BLaER1 treated with 17β-estradiol and CSF1 and Interleukin-3, amounts not matched to agents 10 nM and 100 nM (cell line): Measurements from ENCODE around the gene MAGIX.
A peak's percentile ranks its signal among the peaks of the same experiment; 100 is the strongest.

Experiments used
- H3K27ac ChIP-seq, 11 experiments: shearing (Covaris generic); formaldehyde crosslinking; 2 replicates each; pipeline ENCODE4 v1.8.1; 2022
- H3K27me3 ChIP-seq, 11 experiments: shearing (Covaris generic); formaldehyde crosslinking; 2 replicates each; pipeline ENCODE4 v1.8.1; 2022
- H3K36me3 ChIP-seq, 11 experiments: shearing (Covaris generic); formaldehyde crosslinking; 2 replicates each; pipeline ENCODE4 v1.8.1; 2022
- H3K4me1 ChIP-seq, 10 experiments: shearing (Covaris generic); formaldehyde crosslinking; 2 replicates each; pipeline ENCODE4 v1.8.1; 2022
- H3K4me2 ChIP-seq, 11 experiments: shearing (Covaris generic); formaldehyde crosslinking; 2 replicates each; pipeline ENCODE4 v1.8.1; 2022
- H3K4me3 ChIP-seq, 10 experiments: shearing (Covaris generic); formaldehyde crosslinking; 2 replicates each; pipeline ENCODE4 v1.8.1; 2022
- H3K9ac ChIP-seq, 11 experiments: shearing (Covaris generic); formaldehyde crosslinking; 2 replicates each; pipeline ENCODE4 v1.8.1; 2022
- H3K9me3 ChIP-seq, 11 experiments: shearing (Covaris generic); formaldehyde crosslinking; replicated peaks in 1 of 11; 2 replicates each; pipeline ENCODE4 v1.8.1; 2022
- H4K20me1 ChIP-seq, 11 experiments: shearing (Covaris generic); formaldehyde crosslinking; 2 replicates each; pipeline ENCODE4 v1.8.1; 2022
- Cebpa-rat ChIP-seq, 11 experiments: shearing (Covaris generic); IDR thresholded peaks; 2 replicates each; pipeline ENCODE4 v1.8.1; 2022

MAGIX gene

DNA sequence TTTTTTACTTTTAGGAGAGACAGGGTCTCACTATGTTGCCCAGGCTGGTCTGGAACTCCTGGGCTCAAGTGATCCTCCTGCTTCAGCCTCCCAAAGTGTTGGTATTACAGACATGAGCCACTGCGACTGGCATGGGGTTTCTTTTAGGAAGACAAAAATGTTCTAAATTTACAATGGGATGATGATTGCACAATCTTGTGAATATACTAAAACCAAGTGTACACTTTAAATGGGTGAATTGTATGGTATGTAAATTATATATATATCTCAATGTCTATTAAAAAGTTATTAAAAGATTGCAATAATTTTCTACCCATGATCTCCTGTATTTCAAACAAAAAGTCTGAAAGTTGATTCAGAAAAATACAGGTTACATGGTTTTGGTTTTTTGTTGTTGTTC lies 9.1 kb upstream of the MAGIX start:
- H3K27ac ChIP-seq, result no peak overlapping the region
- 0 out of 22 replicates have a peak, but pooled peaks of 1 of the 11 experiments have one; percentile 16 for TF ChIP-seq Cebpa-rat (IDR thresholded peaks at IDR 0.05)
- no peaks in the 10 kb centered on the region; a peak in 1 of 22 replicates for H4K20me1 ChIP-seq

GRCh38 chrX:49155243-49155899 lies 7.2 kb upstream of the MAGIX start:
- Histone ChIP-seq H3K9ac (peak overlapping the region; percentile 71 to 82 (median 76); a peak in 21 of 22 replicates), H3K27me3 (peaks cover 25 to 49% (median 38%) of the 10 kb centered on the region in 11 experiments), H4K20me1 (no peaks in the 10 kb centered on the region; a peak in 1 of 22 replicates), H3K27ac (peak overlapping the region in 10 of 11 experiments; percentile 68 to 87 (median 80); a peak in 20 of 22 replicates), H3K9me3 (peaks cover 0 to 6% (median 4%) of the 10 kb centered on the region in 11 experiments; a peak in 5 of 22 replicates), H3K36me3 (no peaks in the 10 kb centered on the region), H3K4me3 (peak overlapping the region; percentile 44 to 66 (median 56)), H3K4me1 (peaks cover 7 to 14% (median 10%) of the 10 kb centered on the region in 10 experiments; a peak in 15 of 20 replicates), H3K4me2 (peak overlapping the region; percentile 56 to 76 (median 69))
- TF ChIP-seq Cebpa-rat (IDR thresholded peaks at IDR 0.05), result no peak

More for the DNA sequence above, 9.1 kb upstream of the MAGIX start:
- H3K4me2 ChIP-seq, result no peak overlapping the region
- H3K9me3 ChIP-seq, result peaks cover 0 to 14% (median 5%) of the 10 kb centered on the region in 11 experiments; a peak in 10 of 22 replicates
- H3K9ac ChIP-seq, result no peak overlapping the region
- H3K27me3 ChIP-seq, result peaks cover 6 to 30% (median 19%) of the 10 kb centered on the region in 11 experiments
- H3K4me1 ChIP-seq, result peaks cover 7 to 14% (median 12%) of the 10 kb centered on the region in 10 experiments; a peak in 17 of 20 replicates
- H3K4me3 ChIP-seq, result no peak overlapping the region
- H3K36me3 ChIP-seq, result no peaks in the 10 kb centered on the region

GRCh38 chrX:49155900-49156837 lies 6.4 kb upstream of the MAGIX start:
- H3K36me3 ChIP-seq, result no peaks in the 10 kb centered on the region
- peaks cover 7 to 17% (median 10%) of the 10 kb centered on the region in 10 experiments; a peak in 15 of 20 replicates for H3K4me1 ChIP-seq
- peak overlapping the region; percentile 71 to 82 (median 76) for H3K9ac ChIP-seq
- peak overlapping the region; percentile 67 to 87 (median 78) for H3K27ac ChIP-seq
- H3K4me2 ChIP-seq, result peak overlapping the region; percentile 56 to 76 (median 69)
- H4K20me1 ChIP-seq, result no peaks in the 10 kb centered on the region; a peak in 1 of 22 replicates
- peaks cover 26 to 54% (median 44%) of the 10 kb centered on the region in 11 experiments for H3K27me3 ChIP-seq
- TF ChIP-seq Cebpa-rat (IDR thresholded peaks at IDR 0.05), result no peak
- peak overlapping the region; percentile 44 to 66 (median 56) for H3K4me3 ChIP-seq
- peaks cover 0 to 6% (median 4%) of the 10 kb centered on the region in 11 experiments; a peak in 5 of 22 replicates for H3K9me3 ChIP-seq

- Histone ChIP-seq H3K4me3 (no peak overlapping the region), H3K4me2 (no peak overlapping the region), H3K36me3 (no peaks in the 10 kb centered on the region), H3K27ac (no peak overlapping the region), H3K9me3 (peaks cover 0 to 6% (median 0%) of the 10 kb centered on the region in 11 experiments; a peak in 5 of 22 replicates), H3K9ac (no peak overlapping the region), H4K20me1 (no peaks in the 10 kb centered on the region; a peak in 1 of 22 replicates), H3K27me3 (peaks cover 26 to 60% (median 43%) of the 10 kb centered on the region in 11 experiments), H3K4me1 (peaks cover 7 to 17% (median 10%) of the 10 kb centered on the region in 10 experiments; a peak in 15 of 20 replicates)
- no peak for TF ChIP-seq Cebpa-rat (IDR thresholded peaks at IDR 0.05)
These were observed 5.4 kb upstream of the MAGIX start for GRCh38 chrX:49157194-49157593.

DNA sequence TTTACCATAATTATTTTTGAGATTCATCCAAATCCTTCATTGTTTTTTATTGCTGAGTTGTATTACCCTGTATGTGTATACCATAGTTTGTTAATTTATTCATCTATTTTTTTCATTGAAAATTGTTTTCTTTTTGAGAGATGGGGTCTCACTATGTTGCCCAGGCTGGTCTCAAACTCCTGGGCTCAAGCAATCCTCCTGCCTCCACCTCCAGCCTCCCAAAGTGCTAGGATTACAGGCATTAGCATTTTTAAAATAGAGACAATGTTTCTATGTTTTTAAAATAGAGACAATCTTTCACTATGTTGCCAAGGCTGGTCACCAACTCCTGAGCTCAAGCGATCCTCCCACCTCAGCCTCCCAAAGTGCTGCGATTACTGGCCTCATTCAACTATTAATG lies 1.6 kb upstream of the MAGIX start:
- peaks cover 13 to 27% (median 20%) of the 10 kb centered on the region in 10 experiments; a peak in 19 of 20 replicates for H3K4me1 ChIP-seq
- peaks cover 0 to 19% (median 10%) of the 10 kb centered on the region in 11 experiments; a peak in 11 of 22 replicates for H3K9me3 ChIP-seq
- H3K4me3 ChIP-seq, result no peak overlapping the region
- no peaks in the 10 kb centered on the region for H3K36me3 ChIP-seq
- H3K27ac ChIP-seq, result no peak overlapping the region
- H3K4me2 ChIP-seq, result no peak overlapping the region
- peaks cover 26 to 50% (median 41%) of the 10 kb centered on the region in 11 experiments for H3K27me3 ChIP-seq
- no peak for TF ChIP-seq Cebpa-rat (IDR thresholded peaks at IDR 0.05)
- H3K9ac ChIP-seq, result no peak overlapping the region
- no peaks in the 10 kb centered on the region; a peak in 1 of 22 replicates for H4K20me1 ChIP-seq

GRCh38 chrX:49161632-49162031 lies 926 bp upstream of the MAGIX start:
- H3K4me3 ChIP-seq, result no peak overlapping the region
- no peak for TF ChIP-seq Cebpa-rat (IDR thresholded peaks at IDR 0.05)
- H3K36me3 ChIP-seq, result no peaks in the 10 kb centered on the region
- H3K4me1 ChIP-seq, result peaks cover 18 to 33% (median 24%) of the 10 kb centered on the region in 10 experiments; a peak in 19 of 20 replicates
- H3K9me3 ChIP-seq, result peaks cover 0 to 19% (median 10%) of the 10 kb centered on the region in 11 experiments; a peak in 11 of 22 replicates
- no peaks in the 10 kb centered on the region; a peak in 1 of 22 replicates for H4K20me1 ChIP-seq
- H3K27me3 ChIP-seq, result peaks cover 26 to 50% (median 41%) of the 10 kb centered on the region in 11 experiments
- no peak overlapping the region for H3K27ac ChIP-seq
- no peak overlapping the region for H3K4me2 ChIP-seq
- no peak overlapping the region for H3K9ac ChIP-seq

DNA sequence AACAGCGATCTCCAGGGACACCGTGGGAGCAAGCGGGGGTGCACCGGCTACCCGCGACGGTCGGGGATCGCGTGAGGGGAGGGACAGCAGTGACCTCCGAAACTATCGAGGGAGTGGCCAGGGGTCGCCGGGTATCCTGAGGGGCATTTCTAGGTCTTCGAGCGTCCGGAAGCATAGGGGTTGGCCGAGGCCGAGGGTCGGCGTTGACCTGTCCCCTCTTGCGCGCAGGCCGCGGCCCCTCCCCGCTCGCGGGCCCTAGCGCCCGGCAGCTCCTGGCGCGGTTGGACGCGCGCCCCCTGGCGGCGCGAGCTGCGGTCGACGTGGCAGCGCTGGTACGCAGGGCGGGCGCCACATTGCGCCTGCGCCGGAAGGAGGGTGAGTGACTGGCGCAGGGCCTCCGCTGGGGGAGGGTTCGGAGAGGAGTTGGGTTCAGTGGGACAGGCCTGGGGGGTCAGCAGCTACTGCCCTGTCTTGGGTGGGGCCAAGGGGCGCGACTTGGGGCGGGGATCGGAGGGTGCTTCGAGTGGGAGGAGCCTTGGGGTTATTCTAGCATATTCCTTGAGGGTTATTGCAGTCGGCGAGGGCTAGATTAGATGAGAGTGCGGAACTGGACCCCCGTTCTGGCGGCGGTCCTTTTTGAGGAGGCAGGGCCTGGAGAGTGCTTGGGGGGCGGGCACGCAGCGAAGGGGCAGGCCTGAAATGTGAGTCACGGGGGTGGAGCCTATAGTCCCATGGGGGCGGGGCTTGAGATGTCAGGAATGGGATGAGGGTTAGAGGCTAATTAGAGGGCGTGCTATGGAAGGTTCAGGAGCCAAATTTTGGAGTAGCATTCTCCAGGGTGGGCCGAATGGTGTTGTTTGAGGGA lies 1.2 kb downstream of the MAGIX start:
- peak overlapping the region; percentile 76 to 96 (median 86) for H3K27ac ChIP-seq
- H4K20me1 ChIP-seq, result no peaks in the 10 kb centered on the region
- peak overlapping the region; percentile 71 to 83 (median 78) for H3K9ac ChIP-seq
- peaks cover 16 to 34% (median 26%) of the 10 kb centered on the region in 11 experiments for H3K27me3 ChIP-seq
- peaks cover 33 to 46% (median 39%) of the 10 kb centered on the region in 10 experiments for H3K4me1 ChIP-seq
- peak overlapping the region; percentile 38 to 67 (median 55) for H3K4me3 ChIP-seq
- H3K36me3 ChIP-seq, result no peaks in the 10 kb centered on the region
- peaks cover 0 to 19% (median 10%) of the 10 kb centered on the region in 11 experiments; a peak in 11 of 22 replicates for H3K9me3 ChIP-seq
- H3K4me2 ChIP-seq, result peak overlapping the region; percentile 64 to 87 (median 80)
- TF ChIP-seq Cebpa-rat (IDR thresholded peaks at IDR 0.05), result no peak
